ENCODE results near the gene UPK3A. TPM values are rescaled to one million over a fixed set of nuclear protein-coding genes. Genes with fewer than 3 reads are reported as not detected.
"Not testable (repeated sequence)": the region's sequence is repeated elsewhere in the genome, so short reads cannot be mapped to it uniquely, and the experiment has no call there.

Gene UPK3A
- total RNA-seq, 4 donors from 2014 or later = not detected

DNA sequence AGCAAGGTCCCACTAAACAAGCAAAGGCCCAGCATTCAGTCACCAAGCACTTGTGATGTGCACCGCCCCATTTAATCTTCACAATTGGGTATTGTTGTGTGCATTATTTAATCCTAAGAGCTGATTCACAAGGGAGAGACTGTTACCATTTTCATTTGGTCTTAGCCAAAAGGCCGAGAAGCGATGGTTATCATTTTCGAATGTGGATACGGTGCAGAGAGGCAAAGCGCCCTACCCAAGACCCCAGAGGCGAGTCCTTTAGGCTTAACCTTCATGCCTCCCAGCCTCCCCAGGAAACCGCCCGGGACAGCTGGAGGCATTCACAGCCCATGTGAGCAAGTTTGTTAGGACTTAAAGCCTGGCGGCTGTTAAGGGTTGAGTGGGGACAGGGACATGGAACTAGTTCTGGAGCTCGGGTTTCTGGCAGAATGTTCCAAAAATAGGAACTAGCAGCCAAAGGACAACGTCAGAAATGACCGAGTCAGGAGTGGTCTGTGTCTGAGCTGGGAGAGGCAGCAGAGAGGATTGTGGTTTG is 13.0 kb upstream of the UPK3A start:
- H3K4me1 ChIP-seq = peaks cover 38% of the 10 kb centered on the region

DNA sequence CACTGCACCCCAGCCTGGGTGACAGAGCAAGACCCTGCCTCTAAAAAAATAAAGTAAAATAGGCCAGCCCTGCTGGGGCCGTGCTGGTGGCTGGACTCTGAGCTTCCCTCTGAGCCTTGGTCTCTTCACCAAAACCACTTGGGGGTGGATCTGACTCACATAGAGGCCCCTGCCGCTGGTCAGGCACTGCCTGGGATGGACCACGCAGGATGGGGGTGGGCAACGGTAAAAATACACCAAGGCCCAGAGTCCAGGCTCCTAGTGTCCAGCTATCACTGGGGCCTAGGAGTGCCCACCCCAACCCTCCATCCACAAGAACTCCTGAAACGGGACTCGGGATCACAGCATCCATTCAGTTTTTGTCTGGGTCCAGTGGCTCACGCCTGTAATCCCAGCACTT is 12.3 kb upstream of the UPK3A start:
- WGBS = 88% methylated on average over 7 of the region's 7 CpGs
- DNase-seq (ENCODE audit: low spot score in 2 of 2) = no peak
- Histone ChIP-seq H3K27ac (peak overlapping the region; percentile 80), H3K9me3 (no peaks in the 10 kb centered on the region), H3K4me3 (no peak overlapping the region), H3K4me1 (peaks cover 38% of the 10 kb centered on the region), H3K36me3 (no peaks in the 10 kb centered on the region), H3K27me3 (no peaks in the 10 kb centered on the region)
- no peak for TF ChIP-seq EP300 (IDR thresholded peaks at IDR 0.05)
- TF ChIP-seq, protein P1, sequence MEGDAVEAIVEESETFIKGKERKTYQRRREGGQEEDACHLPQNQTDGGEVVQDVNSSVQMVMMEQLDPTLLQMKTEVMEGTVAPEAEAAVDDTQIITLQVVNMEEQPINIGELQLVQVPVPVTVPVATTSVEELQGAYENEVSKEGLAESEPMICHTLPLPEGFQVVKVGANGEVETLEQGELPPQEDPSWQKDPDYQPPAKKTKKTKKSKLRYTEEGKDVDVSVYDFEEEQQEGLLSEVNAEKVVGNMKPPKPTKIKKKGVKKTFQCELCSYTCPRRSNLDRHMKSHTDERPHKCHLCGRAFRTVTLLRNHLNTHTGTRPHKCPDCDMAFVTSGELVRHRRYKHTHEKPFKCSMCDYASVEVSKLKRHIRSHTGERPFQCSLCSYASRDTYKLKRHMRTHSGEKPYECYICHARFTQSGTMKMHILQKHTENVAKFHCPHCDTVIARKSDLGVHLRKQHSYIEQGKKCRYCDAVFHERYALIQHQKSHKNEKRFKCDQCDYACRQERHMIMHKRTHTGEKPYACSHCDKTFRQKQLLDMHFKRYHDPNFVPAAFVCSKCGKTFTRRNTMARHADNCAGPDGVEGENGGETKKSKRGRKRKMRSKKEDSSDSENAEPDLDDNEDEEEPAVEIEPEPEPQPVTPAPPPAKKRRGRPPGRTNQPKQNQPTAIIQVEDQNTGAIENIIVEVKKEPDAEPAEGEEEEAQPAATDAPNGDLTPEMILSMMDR (IDR thresholded peaks at IDR 0.05) = no peak
- TF ChIP-seq POLR2AphosphoS5 (IDR thresholded peaks at IDR 0.05) = no peak
- TF ChIP-seq POLR2A (IDR thresholded peaks at IDR 0.05) = no peak

More for the DNA sequence above, 13.0 kb upstream of the UPK3A start:
- Histone ChIP-seq H3K9me3 (no peaks in the 10 kb centered on the region), H3K36me3 (no peaks in the 10 kb centered on the region), H3K4me3 (no peak overlapping the region), H3K27me3 (no peaks in the 10 kb centered on the region), H3K27ac (peak overlapping the region; percentile 80)
- no peak for DNase-seq (ENCODE audit: low spot score in 2 of 2)
- TF ChIP-seq POLR2A (IDR thresholded peaks at IDR 0.05) (peak in 1 of 2 donors; percentile 14), POLR2AphosphoS5 (IDR thresholded peaks at IDR 0.05) (no peak), EP300 (IDR thresholded peaks at IDR 0.05) (no peak)
- TF ChIP-seq, protein P1 (IDR thresholded peaks at IDR 0.05) = no peak
- 38% methylated on average over 13 of the region's 13 CpGs for WGBS

DNA sequence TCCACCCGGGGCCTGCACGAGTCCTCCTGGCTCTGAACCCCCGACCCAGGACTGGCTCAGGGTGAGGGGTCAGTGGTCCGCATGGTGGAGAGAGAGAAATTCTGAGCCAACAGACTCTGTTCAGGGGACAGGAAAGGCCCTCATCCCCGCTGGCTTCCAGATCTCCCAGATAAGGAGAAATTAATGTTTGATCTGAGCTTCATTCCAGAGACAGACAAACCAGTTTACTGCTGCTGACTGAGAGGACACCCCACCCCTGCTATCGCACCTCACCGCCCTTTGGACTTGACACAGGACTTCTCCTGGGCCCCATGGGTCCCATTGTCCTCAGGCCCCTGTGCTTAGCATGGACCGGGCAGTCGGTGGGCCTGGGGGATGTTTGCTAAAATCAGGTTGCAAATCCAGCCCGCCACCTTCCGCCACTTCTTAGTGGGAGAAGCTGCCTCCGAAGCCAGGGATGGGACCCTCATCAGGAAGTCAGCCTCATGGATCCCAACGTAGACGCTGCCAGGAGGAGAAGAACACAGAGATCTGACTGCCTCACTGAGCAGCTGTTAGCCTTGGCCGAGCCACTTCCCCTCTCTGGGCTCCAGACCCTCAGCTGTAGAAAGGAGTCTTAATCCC is 11.2 kb upstream of the UPK3A start:
- no peak for TF ChIP-seq POLR2AphosphoS5 (IDR thresholded peaks at IDR 0.05)
- no peak for TF ChIP-seq EP300 (IDR thresholded peaks at IDR 0.05)
- TF ChIP-seq, protein P1 (IDR thresholded peaks at IDR 0.05) = no peak
- TF ChIP-seq POLR2A (IDR thresholded peaks at IDR 0.05) = no peak

DNA sequence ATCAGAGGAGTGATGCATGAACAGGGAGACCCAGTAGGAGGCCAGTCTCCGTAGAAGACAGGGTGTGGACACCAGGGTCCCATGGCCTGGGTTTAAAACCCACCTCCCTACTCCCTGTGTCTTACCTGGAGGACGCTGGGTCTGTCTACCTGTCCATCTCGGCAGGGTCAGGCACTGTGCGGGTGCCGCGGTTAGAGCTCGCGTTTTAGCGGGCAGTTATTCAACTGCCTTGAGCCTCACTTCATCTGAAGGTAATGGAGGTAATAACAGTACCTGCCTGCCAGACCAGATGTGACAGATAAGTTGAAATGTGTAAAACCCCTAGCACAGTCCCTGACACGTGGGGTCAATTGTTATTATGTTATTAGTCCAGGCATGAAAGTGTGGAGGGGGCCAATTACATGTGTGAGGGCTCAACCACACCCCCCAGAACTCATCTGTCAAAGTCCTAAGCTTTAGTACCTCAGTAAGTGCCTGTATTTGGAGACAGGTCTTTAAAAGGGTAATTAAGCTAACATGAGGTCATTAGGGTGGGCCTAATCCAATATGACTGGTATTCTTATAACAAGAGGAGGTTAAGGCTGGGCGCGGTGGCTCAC is 8.1 kb upstream of the UPK3A start:
- H3K27me3 ChIP-seq = no peaks in the 10 kb centered on the region
- H3K9me3 ChIP-seq = no peaks in the 10 kb centered on the region
- peaks cover 24% of the 10 kb centered on the region for H3K4me1 ChIP-seq
- H3K4me3 ChIP-seq = no peak overlapping the region
- TF ChIP-seq EP300 (IDR thresholded peaks at IDR 0.05) (no peak), POLR2AphosphoS5 (IDR thresholded peaks at IDR 0.05) (no peak), POLR2A (IDR thresholded peaks at IDR 0.05) (no peak)
- TF ChIP-seq, protein P1 (IDR thresholded peaks at IDR 0.05) = no peak
- H3K27ac ChIP-seq = no peak overlapping the region
- H3K36me3 ChIP-seq = no peaks in the 10 kb centered on the region
- no peak for DNase-seq (ENCODE audit: low spot score in 2 of 2)
- 95% methylated on average over 12 of the region's 12 CpGs for WGBS

More for the DNA sequence above, 11.2 kb upstream of the UPK3A start:
- 87% methylated on average over 14 of the region's 15 CpGs for WGBS
- no peak overlapping the region for H3K4me3 ChIP-seq
- H3K9me3 ChIP-seq = no peaks in the 10 kb centered on the region
- H3K36me3 ChIP-seq = no peaks in the 10 kb centered on the region
- H3K4me1 ChIP-seq = peaks cover 32% of the 10 kb centered on the region
- DNase-seq (ENCODE audit: low spot score in 2 of 2) = no peak
- H3K27ac ChIP-seq = no peak overlapping the region
- no peaks in the 10 kb centered on the region for H3K27me3 ChIP-seq

DNA sequence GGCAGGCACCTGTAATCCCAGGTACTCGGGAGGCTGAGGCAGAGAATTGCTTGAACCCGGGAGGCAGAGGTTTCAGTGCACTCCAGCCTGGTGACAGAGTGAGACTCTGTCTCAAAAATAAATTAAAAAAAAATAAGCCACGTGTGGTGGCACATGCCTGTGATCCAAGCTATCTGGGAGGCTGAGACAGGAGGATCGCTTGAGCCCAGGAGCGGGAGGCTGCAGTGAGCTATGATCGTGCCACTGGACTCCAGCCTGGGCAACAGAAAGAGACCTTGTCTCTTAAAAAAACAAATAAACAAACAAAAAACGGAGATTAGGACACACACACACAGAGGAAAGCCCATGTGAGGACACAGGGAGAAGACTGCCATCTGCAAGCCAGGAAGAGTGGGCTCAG is 7.0 kb upstream of the UPK3A start:
- H3K4me3 ChIP-seq; H3K27ac ChIP-seq; H3K36me3 ChIP-seq; H3K9me3 ChIP-seq; H3K27me3 ChIP-seq; DNase-seq (ENCODE audit: low spot score in 2 of 2): not testable (repeated sequence)
- peaks cover 17% of the 10 kb centered on the region for H3K4me1 ChIP-seq
- WGBS = 91% methylated on average over 7 of the region's 7 CpGs
